OCI-LY7 (cell line): ENCODE data around the gene DYNLT4. TPM values are rescaled to one million over a fixed set of nuclear protein-coding genes. Genes with fewer than 3 reads are reported as not detected.

Experiments used
- BruUV-seq: library from RNA; stranded (reverse); fragments of 400-500 nt; replicated peaks from 2 replicates; lab custom pipeline; 2021; lab: Mats Ljungman, UMichigan
- CTCF ChIA-PET: fragments of 300-600 bp; sonication (Branson Sonifier 250); formaldehyde crosslinking; loops from one replicate; lab custom pipeline; 2022; ENCODE audit warnings: antibody characterized with exemption; ENCODE audit not compliant: unreplicated experiment; lab: Charles Lee
- POLR2A ChIA-PET: fragments of 300-600 bp; sonication (Branson Sonifier 250); formaldehyde crosslinking; loops from one replicate; lab custom pipeline; 2022; ENCODE audit warnings: antibody characterized with exemption; lab: Charles Lee
- DNase-seq: peaks from one replicate; pipeline ENCODE4 v3.0.0-alpha.2; 2015; ENCODE audit warnings: low spot score
- H2AFZ ChIP-seq: fragments of 200-600 bp; sonication (generic), shearing (Covaris generic); 2 replicates; pipeline ENCODE4 v1.6.1; 2014; ENCODE audit warnings: mild to moderate bottlenecking, antibody characterized with exemption, low read length, moderate library complexity
- H3K27ac ChIP-seq: fragments of 200-600 bp; sonication (generic); 2 replicates; pipeline ENCODE4 v1.5.1; 2014; ENCODE audit warnings: mixed run types, low read depth, mild to moderate bottlenecking, moderate library complexity, low read length, inconsistent platforms; ENCODE audit not compliant: poor library complexity, severe bottlenecking
- H3K36me3 ChIP-seq: fragments of 200-600 bp; sonication (generic); 2 replicates; pipeline ENCODE4 v1.6.1; 2014; ENCODE audit warnings: mild to moderate bottlenecking, antibody characterized with exemption, low read length, moderate library complexity, mixed read lengths; ENCODE audit not compliant: insufficient read depth
- H3K4me1 ChIP-seq: fragments of 200-600 bp; sonication (generic); 2 replicates; pipeline ENCODE4 v1.5.1; 2014; ENCODE audit warnings: mild to moderate bottlenecking, low read length; ENCODE audit not compliant: insufficient read depth, poor library complexity, severe bottlenecking
- H3K4me2 ChIP-seq: fragments of 200-600 bp; sonication (generic); 2 replicates; pipeline ENCODE4 v1.6.1; 2014; ENCODE audit warnings: mild to moderate bottlenecking, low read length
- H3K4me3 ChIP-seq: fragments of 200-600 bp; sonication (generic); 2 replicates; pipeline ENCODE4 v1.5.1; 2014; ENCODE audit warnings: mild to moderate bottlenecking, low read depth, low read length; ENCODE audit not compliant: poor library complexity, severe bottlenecking
- H3K79me2 ChIP-seq: fragments of 200-600 bp; sonication (generic); 2 replicates; pipeline ENCODE4 v1.6.1; 2016; ENCODE audit warnings: low read depth, mild to moderate bottlenecking, low read length, moderate library complexity, mixed read lengths; ENCODE audit not compliant: insufficient read depth
- H3K9me2 ChIP-seq: fragments of 200-600 bp; sonication (generic); 2 replicates; pipeline ENCODE4 v1.6.1; 2016; ENCODE audit warnings: mild to moderate bottlenecking, low read length, mixed read lengths; ENCODE audit not compliant: insufficient read depth
- H3K9me3 ChIP-seq: fragments of 200-600 bp; sonication (generic); 2 replicates; pipeline ENCODE4 v1.6.1; 2014; ENCODE audit warnings: mild to moderate bottlenecking, mixed run types, low read length, mixed read lengths
- H4K20me1 ChIP-seq: fragments of 200-600 bp; sonication (generic); 2 replicates; pipeline ENCODE4 v1.6.1; 2014; ENCODE audit warnings: mild to moderate bottlenecking, antibody characterized with exemption, low read length, moderate library complexity, mixed read lengths; ENCODE audit not compliant: insufficient read depth
- EZH2phosphoT487 ChIP-seq: fragments of 200-600 bp; sonication (generic); IDR thresholded peaks from 2 replicates; pipeline ENCODE4 v1.6.1; 2018; ENCODE audit warnings: low read depth, borderline replicate concordance, mild to moderate bottlenecking, mixed run types, antibody characterized with exemption, low read length, moderate library complexity, mixed read lengths
- intact Hi-C: fragments of 100-400 bp; cut with micrococcal nuclease; formaldehyde crosslinking; loops from one replicate; pipeline ENCODE4 v1.10.0; 2022; ENCODE audit not compliant: unreplicated experiment
- total RNA-seq, 2 experiments: library from RNA; depleted of rRNA in 1 of 2; stranded (reverse); fragments of >200 nt in 1 of 2; shearing (Covaris generic) in 1 of 2; gene quantifications; 2 replicates each; pipeline ENCODE4 v1.2.3, GENCODE V29; 2014 to 2022
- TF ChIP-seq, protein P1 (sequence below): fragments of 200-600 bp; sonication (generic); conservative IDR thresholded peaks from 2 replicates; pipeline ENCODE4 v1.5.1; 2014; ENCODE audit warnings: mild to moderate bottlenecking, antibody characterized with exemption, low read length, moderate library complexity, mixed read lengths

Gene DYNLT4
- total RNA-seq, 2 experiments from 2014 or later: not detected

DNA sequence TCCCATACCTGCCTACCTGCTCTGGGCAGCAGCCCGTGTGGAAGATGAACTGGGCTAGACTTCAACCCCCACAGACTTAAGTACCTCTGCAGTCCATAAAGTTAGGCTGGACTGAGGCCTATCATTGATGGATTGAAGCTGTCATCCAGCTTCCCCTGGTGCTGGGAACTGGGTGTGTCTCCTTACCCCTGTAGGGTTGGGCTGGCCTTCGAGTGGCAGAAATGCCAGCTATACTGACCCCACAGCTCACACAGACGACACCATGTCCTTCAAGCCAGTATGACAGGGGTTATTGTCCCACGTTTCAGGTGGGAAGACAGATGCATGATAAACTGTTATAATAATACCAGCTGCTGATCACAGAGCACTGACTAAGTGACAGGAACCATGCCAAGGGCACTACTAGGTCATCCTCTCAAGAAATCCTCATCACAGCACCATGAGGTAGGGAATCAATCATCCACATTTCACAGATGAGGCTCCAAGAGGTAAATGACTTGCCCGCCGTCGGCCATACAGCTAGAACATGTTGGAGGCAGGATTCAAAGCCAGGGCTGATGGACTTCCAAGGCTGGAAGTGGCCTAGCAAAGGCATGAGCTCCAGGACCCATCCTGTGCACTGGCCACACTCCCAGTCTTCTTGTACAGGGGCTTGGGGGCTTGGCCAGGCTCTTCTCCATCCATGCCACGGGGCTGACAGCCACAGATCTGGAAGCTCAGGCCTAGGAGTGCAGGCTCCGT lies 18.9 kb downstream of the DYNLT4 start, which contains the start of gene BEST4:
TSS of gene BEST4 (minus strand) at position 51 of the 741 bp plus-strand sequence. CDS start 465 bp downstream, outside the sequence.
- no peaks in the 10 kb centered on the region for H3K36me3 ChIP-seq
- no peaks in the 10 kb centered on the region for H3K79me2 ChIP-seq
- intact Hi-C loops: no loop called here
- no peak for TF ChIP-seq EZH2phosphoT487
- TF ChIP-seq, protein P1, sequence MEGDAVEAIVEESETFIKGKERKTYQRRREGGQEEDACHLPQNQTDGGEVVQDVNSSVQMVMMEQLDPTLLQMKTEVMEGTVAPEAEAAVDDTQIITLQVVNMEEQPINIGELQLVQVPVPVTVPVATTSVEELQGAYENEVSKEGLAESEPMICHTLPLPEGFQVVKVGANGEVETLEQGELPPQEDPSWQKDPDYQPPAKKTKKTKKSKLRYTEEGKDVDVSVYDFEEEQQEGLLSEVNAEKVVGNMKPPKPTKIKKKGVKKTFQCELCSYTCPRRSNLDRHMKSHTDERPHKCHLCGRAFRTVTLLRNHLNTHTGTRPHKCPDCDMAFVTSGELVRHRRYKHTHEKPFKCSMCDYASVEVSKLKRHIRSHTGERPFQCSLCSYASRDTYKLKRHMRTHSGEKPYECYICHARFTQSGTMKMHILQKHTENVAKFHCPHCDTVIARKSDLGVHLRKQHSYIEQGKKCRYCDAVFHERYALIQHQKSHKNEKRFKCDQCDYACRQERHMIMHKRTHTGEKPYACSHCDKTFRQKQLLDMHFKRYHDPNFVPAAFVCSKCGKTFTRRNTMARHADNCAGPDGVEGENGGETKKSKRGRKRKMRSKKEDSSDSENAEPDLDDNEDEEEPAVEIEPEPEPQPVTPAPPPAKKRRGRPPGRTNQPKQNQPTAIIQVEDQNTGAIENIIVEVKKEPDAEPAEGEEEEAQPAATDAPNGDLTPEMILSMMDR: no peak
- no peak within 1 kb of the TSS for H3K27ac ChIP-seq
- no peaks in the 10 kb centered on the region for H3K9me3 ChIP-seq
- H2AFZ ChIP-seq: no peak within 1 kb of the TSS
- no peak within 1 kb of the TSS for H3K4me3 ChIP-seq
- peaks cover 31% of the 10 kb centered on the region for H3K4me1 ChIP-seq
- ChIA-PET POLR2A (interaction anchor here (0.6 to 1.8 kb wide), 4 partner anchors 13 to 1746 kb away, joined by 3 to 5 read pairs (median 3); partner anchors contain the start of gene RPS8), CTCF (interaction anchor here (1.1 kb wide), 1 partner anchor 13 kb away, joined by 3 read pairs; the partner anchor contains the start of gene RPS8)
- no TSS peak for BruUV-seq
- no peaks in the 10 kb centered on the region for H3K9me2 ChIP-seq
- DNase-seq: no peak
- H3K4me2 ChIP-seq: no peak within 1 kb of the TSS
- no peaks in the 10 kb centered on the region for H4K20me1 ChIP-seq

DNA sequence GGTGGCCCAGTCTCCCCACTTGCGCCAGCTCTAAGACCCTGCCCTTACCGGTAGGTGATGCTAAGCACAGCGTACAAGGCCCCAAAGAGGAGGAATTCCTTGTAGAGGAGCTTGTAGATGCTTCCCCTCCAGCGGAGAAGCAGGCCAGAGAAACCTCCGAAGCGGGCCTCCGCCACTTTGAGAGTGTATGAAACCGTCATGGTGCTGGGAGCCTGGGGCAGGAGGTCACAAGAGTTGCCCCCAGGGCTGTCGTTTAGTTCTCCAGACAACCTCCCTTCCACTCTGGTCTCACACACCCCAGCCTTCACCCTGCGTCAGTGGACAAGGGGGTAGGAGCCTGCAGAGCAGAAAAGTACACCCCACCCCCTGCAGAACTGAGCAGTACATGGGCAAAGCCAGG lies 19.6 kb downstream of the DYNLT4 start:
- TF ChIP-seq EZH2phosphoT487: no peak
- TF ChIP-seq, protein P1: no peak
- intact Hi-C loops: no loop called here
- ChIA-PET POLR2A (interaction anchor here (0.5 to 4.4 kb wide), 4 partner anchors 16 to 201 kb away, joined by 3 to 20 read pairs (median 4); partner anchors contain the start of gene RNU5D-1), CTCF (interaction anchor here (1.1 kb wide), 1 partner anchor 12 kb away, joined by 3 read pairs; the partner anchor contains the start of gene RPS8)
- Histone ChIP-seq H2AFZ (no peak overlapping the region), H3K9me3 (no peaks in the 10 kb centered on the region), H4K20me1 (no peaks in the 10 kb centered on the region), H3K36me3 (0 out of 2 replicates have a peak, but pooled peaks cover 3% of the 10 kb centered on the region), H3K9me2 (no peaks in the 10 kb centered on the region), H3K79me2 (no peaks in the 10 kb centered on the region), H3K4me2 (no peak overlapping the region), H3K27ac (no peak overlapping the region), H3K4me3 (no peak overlapping the region), H3K4me1 (peaks cover 35% of the 10 kb centered on the region)
- no TSS peak for BruUV-seq
- no peak for DNase-seq
